Mucosa of gallbladder (tissue), 1 donor: ENCODE results near the gene EPHA10. TPM values are rescaled to one million over a fixed set of nuclear protein-coding genes. Genes with fewer than 3 reads are reported as not detected.
A peak's percentile ranks its signal among the peaks of the same experiment; 100 is the strongest.

Experiments
- DNase-seq: peaks from one replicate; pipeline ENCODE4 v3.0.0-alpha.2; 2020; ENCODE audit warnings: low spot score
- total RNA-seq: library from RNA; stranded (reverse); gene quantifications from one replicate; pipeline ENCODE4 v1.2.1, GENCODE V29; 2021
- donor health status: DM: no; HTN: no; CAD: no.

The EPHA10 gene
- total RNA-seq, 1 donor from 2014 or later, result 8.5 TPM

DNA sequence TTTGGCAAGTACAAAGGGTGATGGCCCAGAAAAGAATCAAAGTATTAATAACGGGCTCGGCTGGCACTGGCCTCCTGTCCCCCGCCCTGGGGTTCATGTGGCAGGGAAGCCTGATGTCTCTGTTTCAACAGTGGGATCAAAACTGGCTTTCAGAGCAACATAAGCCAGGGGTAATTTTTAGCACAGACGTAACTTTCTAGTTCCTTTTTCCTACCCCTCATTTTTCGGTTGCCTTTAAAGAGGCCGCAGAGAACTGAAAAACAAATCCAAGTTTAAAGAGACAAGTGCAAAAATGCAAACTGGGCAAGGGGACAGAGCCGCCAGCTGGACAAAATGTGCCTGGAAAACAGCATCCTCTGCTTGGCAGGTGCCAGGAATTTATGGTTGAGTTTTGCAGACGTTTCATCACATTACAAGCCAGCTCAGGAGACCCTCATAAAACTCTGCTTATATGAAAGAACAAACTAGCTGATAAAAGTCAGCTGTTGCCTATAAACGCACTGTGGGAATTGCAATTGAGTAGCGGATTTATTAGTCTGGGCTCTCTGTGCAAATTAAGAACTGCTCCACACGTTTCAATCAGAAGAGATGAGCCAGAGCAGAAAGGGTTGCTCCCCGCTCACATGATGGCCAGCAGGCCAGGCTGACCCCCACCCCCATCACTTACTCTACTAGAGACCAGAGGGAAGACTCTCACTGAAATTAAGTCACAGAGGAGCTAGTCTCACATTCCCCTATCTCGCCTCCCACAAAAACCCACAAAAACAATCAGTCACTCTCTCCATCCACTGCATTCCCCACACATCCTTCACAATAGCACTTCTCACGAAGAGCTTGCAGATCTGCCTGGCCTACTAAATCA lies 88.4 kb downstream of the EPHA10 start:
- DNase-seq, result peak; percentile 27

- no peak for DNase-seq
Measured at GRCh38 chr1:37673920-37674319, 91.0 kb downstream of the EPHA10 start.

GRCh38 chr1:37672136-37672870 lies 92.6 kb downstream of the EPHA10 start:
- no peak for DNase-seq

DNA sequence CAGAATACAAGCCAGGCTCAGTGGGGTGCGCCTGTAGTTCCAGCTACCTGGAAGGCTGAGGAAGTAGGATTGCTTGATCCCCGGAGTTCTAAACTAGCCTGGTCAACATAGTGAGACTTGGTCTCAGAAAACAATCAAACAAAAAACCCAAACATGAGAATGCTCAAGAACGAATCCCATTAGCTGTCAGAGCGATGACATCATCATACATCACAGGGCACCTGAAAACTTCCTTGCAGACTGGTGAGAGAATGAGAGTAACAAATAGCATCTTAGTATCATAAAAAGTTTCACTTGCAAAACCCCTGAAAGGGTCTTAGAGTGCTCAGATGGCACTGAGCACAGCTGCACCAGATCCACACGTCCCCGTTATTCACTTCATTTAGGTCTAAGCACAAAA lies 93.7 kb downstream of the EPHA10 start:
- no peak for DNase-seq

DNA sequence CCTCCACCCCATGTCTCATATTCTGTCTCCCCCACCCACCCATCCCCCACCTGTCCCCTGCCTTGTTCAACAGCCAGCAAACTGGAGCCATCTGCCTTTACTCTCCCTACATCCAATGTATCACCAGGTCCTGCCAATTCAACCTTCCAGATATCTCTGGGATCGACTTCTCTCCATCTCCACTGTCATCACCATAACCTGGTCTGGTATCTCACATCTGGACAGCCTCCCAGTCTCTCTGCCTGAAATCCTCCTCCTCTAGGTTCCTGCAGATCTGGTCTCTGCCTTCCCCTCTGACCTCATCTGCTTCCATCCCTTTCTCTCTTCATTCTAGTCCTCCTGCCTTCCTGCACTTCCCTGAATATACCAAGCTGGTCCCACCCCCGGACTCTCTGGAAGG lies 94.8 kb downstream of the EPHA10 start:
- DNase-seq, result no peak

DNA sequence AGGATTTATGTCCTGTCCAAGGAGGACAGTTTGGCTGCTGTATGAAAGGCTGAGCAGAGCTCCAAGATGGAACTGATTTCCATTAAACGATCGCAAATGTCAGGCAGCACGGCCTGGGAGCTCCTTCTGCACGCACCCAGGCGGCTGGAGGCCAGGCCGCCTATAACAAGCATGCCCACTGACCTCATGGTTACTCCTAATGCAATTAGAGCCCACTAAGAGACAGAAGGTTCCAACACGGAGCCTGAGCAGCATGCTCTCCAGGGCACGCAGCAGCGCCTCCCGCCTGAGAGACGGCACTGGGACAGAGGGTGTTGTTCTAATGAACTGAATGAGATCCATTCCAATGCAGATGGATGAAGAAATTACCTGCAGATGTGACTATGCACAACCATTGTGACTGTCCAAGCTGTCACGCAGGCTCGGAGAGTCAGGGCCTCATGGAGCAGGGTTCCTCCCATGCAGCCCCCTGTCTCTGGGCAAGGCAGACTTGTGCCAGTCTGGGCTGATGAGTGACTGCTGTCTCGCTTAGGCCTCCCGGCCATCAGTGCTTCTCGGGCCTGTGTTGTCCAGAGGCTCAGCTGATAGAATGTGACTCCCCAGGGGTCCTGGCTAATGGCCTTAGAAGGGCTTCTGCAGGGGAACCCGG lies 97.8 kb downstream of the EPHA10 start:
- no peak for DNase-seq

GRCh38 chr1:37666241-37666867 lies 98.6 kb downstream of the EPHA10 start:
- no peak for DNase-seq

Other genes with a start within 250 kb of the EPHA10 start
- 16.3 TPM for gene SNIP1, start 210.8 kb downstream of the EPHA10 start, total RNA-seq
- 45.3 TPM for gene DNALI1, start 208.2 kb downstream of the EPHA10 start, total RNA-seq
- 25.6 TPM for gene GNL2, start 169.2 kb downstream of the EPHA10 start, total RNA-seq
- 6.0 TPM for gene RSPO1, start 130.2 kb downstream of the EPHA10 start, total RNA-seq
- gene CDCA8, start 72.6 kb downstream of the EPHA10 start, total RNA-seq, result 2.5 TPM
- 6.9 TPM for gene MANEAL, start 28.7 kb upstream of the EPHA10 start, total RNA-seq
- gene C1orf122, start 42.7 kb upstream of the EPHA10 start, total RNA-seq, result 69.6 TPM
- 11.5 TPM for gene YRDC, start 43.1 kb upstream of the EPHA10 start, total RNA-seq
- gene MTF1, start 94.5 kb upstream of the EPHA10 start, total RNA-seq, result 18.6 TPM
- gene INPP5B, start 181.9 kb upstream of the EPHA10 start, total RNA-seq, result 25.8 TPM
- 39.0 TPM for gene SF3A3, start 224.9 kb upstream of the EPHA10 start, total RNA-seq
- 11.2 TPM for gene FHL3, start 240.4 kb upstream of the EPHA10 start, total RNA-seq
- 17.7 TPM for gene UTP11, start 247.6 kb upstream of the EPHA10 start, total RNA-seq